ENCODE data around the gene ZNF709. TPM values are rescaled to one million over a fixed set of nuclear protein-coding genes. Genes with fewer than 3 reads are reported as not detected.
A peak's percentile ranks its signal among the peaks of the same experiment; 100 is the strongest.

ZNF709 gene
- 3.6 and 8.2 TPM in 2 replicates for total RNA-seq
- polyA plus RNA-seq = 2.4 and 3.9 TPM in 2 replicates

GRCh38 chr19:12484371-12485051 lies at the start of gene ZNF709:
TSS of gene ZNF709 (minus strand) at chr19:12484816. CDS start at chr19:12484657, 159 bp downstream.
- Histone ChIP-seq H3K4me1 (ENCODE audit: low read depth) (peaks cover 16% of the 10 kb centered on the region), H3K9me3 (ENCODE audit: low read depth) (no peaks in the 10 kb centered on the region), H3K27me3 (no peaks in the 10 kb centered on the region), H3K27ac (peak within 1 kb of the TSS; percentile 75), H3K36me3 (no peaks in the 10 kb centered on the region), H3K4me3 (peak within 1 kb of the TSS; percentile 58)
- TF ChIP-seq, protein P1, sequence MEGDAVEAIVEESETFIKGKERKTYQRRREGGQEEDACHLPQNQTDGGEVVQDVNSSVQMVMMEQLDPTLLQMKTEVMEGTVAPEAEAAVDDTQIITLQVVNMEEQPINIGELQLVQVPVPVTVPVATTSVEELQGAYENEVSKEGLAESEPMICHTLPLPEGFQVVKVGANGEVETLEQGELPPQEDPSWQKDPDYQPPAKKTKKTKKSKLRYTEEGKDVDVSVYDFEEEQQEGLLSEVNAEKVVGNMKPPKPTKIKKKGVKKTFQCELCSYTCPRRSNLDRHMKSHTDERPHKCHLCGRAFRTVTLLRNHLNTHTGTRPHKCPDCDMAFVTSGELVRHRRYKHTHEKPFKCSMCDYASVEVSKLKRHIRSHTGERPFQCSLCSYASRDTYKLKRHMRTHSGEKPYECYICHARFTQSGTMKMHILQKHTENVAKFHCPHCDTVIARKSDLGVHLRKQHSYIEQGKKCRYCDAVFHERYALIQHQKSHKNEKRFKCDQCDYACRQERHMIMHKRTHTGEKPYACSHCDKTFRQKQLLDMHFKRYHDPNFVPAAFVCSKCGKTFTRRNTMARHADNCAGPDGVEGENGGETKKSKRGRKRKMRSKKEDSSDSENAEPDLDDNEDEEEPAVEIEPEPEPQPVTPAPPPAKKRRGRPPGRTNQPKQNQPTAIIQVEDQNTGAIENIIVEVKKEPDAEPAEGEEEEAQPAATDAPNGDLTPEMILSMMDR (IDR thresholded peaks at IDR 0.05; ENCODE audit: low read depth, low read length) = no peak
- DNase-seq (ENCODE audit: low read depth in 1 of 2, low spot score in 1 of 2) = peak; percentile 88 to 95

DNA sequence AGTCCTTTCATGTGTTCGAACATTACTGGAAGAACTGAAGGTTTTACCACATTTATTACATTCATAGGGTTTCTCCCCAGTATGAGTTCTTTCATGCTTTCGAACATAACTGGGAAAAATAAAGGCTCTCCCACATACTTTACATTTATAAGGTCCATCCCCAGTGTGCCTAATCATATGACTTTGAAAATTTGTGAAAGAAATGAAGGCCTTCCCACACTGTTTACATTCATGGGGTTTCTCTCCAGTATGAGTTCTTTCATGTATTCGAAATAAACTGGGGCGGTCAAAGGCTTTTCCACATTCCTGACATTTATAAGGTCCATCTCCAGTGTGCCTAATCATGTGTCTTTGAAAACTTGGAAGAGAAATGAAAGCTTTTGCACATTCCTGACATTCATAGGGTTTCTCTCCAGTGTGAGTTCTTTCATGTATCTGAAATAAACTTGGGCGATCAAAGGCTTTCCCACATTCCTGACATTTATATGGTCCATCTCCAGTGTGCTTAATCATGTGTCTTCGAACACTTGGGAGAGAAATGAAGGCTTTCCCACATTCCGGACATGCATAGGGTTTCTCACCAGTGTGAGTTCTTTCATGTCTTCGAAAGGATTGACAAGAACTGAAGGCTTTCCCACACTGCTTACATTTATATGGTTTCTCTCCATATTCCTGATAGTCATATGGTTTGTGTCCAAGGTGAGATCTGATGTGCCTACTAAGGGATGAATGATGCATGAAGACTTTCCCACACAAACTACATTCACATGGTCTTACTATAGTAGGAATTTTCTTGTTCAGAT lies 42.6 kb upstream of the ZNF709 start:
- Histone ChIP-seq H3K4me1 (ENCODE audit: low read depth) (no peaks in the 10 kb centered on the region), H3K4me3 (no peak overlapping the region), H3K27ac (no peak overlapping the region), H3K36me3 (peaks cover 37% of the 10 kb centered on the region), H3K9me3 (ENCODE audit: low read depth) (peaks cover 24% of the 10 kb centered on the region), H3K27me3 (no peaks in the 10 kb centered on the region)
- peak; percentile 8 to 43 for DNase-seq (ENCODE audit: low read depth in 1 of 2, low spot score in 1 of 2)
- TF ChIP-seq, protein P1 (IDR thresholded peaks at IDR 0.05; ENCODE audit: low read depth, low read length) = no peak

GRCh38 chr19:12526542-12526941 lies 41.9 kb upstream of the ZNF709 start:
- Histone ChIP-seq H3K4me3 (no peak overlapping the region), H3K27me3 (no peaks in the 10 kb centered on the region), H3K9me3 (ENCODE audit: low read depth) (peaks cover 24% of the 10 kb centered on the region), H3K4me1 (ENCODE audit: low read depth) (no peaks in the 10 kb centered on the region), H3K36me3 (peaks cover 38% of the 10 kb centered on the region), H3K27ac (no peak overlapping the region)
- DNase-seq (ENCODE audit: low read depth in 1 of 2, low spot score in 1 of 2) = no peak
- TF ChIP-seq, protein P1 (IDR thresholded peaks at IDR 0.05; ENCODE audit: low read depth, low read length) = no peak

DNA sequence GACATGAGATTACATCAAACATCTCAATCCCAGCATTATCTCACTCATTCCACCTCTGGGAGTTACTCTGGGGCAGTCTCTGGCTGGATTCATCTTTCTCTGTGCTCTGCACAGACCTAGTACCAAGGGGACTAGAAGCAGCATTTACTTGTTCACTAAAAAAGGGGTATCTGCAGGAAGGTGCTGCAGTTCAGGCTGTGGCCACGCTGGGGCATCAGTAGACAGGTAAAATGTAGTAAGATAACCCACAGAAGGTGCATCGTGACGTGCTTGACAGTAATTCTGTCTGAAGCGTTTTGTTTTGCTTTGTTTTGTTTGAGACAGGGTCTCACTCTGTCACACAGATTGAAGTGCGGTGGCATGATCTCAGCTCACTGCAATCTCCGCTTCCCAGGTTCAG lies 37.4 kb upstream of the ZNF709 start:
- Histone ChIP-seq H3K27me3 (no peaks in the 10 kb centered on the region), H3K9me3 (ENCODE audit: low read depth) (peaks cover 16% of the 10 kb centered on the region), H3K4me3 (no peak overlapping the region), H3K4me1 (ENCODE audit: low read depth) (no peaks in the 10 kb centered on the region), H3K27ac (no peak overlapping the region), H3K36me3 (peaks cover 22% of the 10 kb centered on the region)
- DNase-seq (ENCODE audit: low read depth in 1 of 2, low spot score in 1 of 2) = no peak
- TF ChIP-seq, protein P1 (IDR thresholded peaks at IDR 0.05; ENCODE audit: low read depth, low read length) = no peak

GRCh38 chr19:12513531-12514061 lies 29.0 kb upstream of the ZNF709 start:
- Histone ChIP-seq H3K9me3 (ENCODE audit: low read depth) (no peaks in the 10 kb centered on the region), H3K27me3 (no peaks in the 10 kb centered on the region), H3K4me1 (ENCODE audit: low read depth) (no peaks in the 10 kb centered on the region), H3K36me3 (no peaks in the 10 kb centered on the region), H3K27ac (no peak overlapping the region), H3K4me3 (no peak overlapping the region)
- no peak for DNase-seq (ENCODE audit: low read depth in 1 of 2, low spot score in 1 of 2)
- TF ChIP-seq, protein P1 (IDR thresholded peaks at IDR 0.05; ENCODE audit: low read depth, low read length) = no peak

All from cardiac muscle cell (in vitro differentiated cells and primary cell).